ENCODE results near the gene DDX6. TPM values are rescaled to one million over a fixed set of nuclear protein-coding genes. Genes with fewer than 3 reads are reported as not detected.

The DDX6 gene
- total and polyA plus RNA-seq, 9 of the 15 experiments (the other 6 are each of a cell fraction or from before 2014, with no cell fraction given): 10.0 to 102 (median 58.2) TPM

- TF ChIP-seq PYGO2 (tag; IDR thresholded peaks at IDR 0.05) (no peak), KLF13 (tag; IDR thresholded peaks at IDR 0.05; ENCODE audit: borderline replicate concordance, low read depth) (0 out of 2 replicates have a peak, but pooled peaks have one; percentile 33), ZNF444 (CRISPR knock-in tag; IDR thresholded peaks at IDR 0.05) (no peak), JUN (IDR thresholded peaks at IDR 0.05; ENCODE audit: borderline replicate concordance, low read depth, low read length) (0 out of 2 replicates have a peak, but pooled peaks have one; percentile 7), JUN (CRISPR knock-in tag; IDR thresholded peaks at IDR 0.05; ENCODE audit: borderline replicate concordance) (0 out of 2 replicates have a peak, but pooled peaks have one; percentile 41), ZNF431 (CRISPR knock-in tag; IDR thresholded peaks at IDR 0.05) (no peak; the same call in 1 of the 2 replicates), XRCC5 (IDR thresholded peaks at IDR 0.05; ENCODE audit: low read depth, low read length) (0 out of 2 replicates have a peak, but pooled peaks have one; percentile 49), FIP1L1 (IDR thresholded peaks at IDR 0.05; ENCODE audit: low read depth, low read length, poor library complexity, severe bottlenecking) (peak; percentile 8), MCM2 (IDR thresholded peaks at IDR 0.05; ENCODE audit: low read depth) (no peak), RBM14 (IDR thresholded peaks at IDR 0.05; ENCODE audit: borderline replicate concordance, insufficient read depth, low read depth, low read length) (no peak), STAT5A (IDR thresholded peaks at IDR 0.05; ENCODE audit: borderline replicate concordance, low read length) (no peak), FOXK2 (conservative IDR thresholded peaks at IDR 0.05 in 1 of 2, IDR thresholded peaks at IDR 0.05 in 1 of 2; ENCODE audit: low read depth in 2 of 2) (no peak), USF1 (CRISPR knock-in tag; IDR thresholded peaks at IDR 0.05) (no peak)
- TF ChIP-seq, protein P1, sequence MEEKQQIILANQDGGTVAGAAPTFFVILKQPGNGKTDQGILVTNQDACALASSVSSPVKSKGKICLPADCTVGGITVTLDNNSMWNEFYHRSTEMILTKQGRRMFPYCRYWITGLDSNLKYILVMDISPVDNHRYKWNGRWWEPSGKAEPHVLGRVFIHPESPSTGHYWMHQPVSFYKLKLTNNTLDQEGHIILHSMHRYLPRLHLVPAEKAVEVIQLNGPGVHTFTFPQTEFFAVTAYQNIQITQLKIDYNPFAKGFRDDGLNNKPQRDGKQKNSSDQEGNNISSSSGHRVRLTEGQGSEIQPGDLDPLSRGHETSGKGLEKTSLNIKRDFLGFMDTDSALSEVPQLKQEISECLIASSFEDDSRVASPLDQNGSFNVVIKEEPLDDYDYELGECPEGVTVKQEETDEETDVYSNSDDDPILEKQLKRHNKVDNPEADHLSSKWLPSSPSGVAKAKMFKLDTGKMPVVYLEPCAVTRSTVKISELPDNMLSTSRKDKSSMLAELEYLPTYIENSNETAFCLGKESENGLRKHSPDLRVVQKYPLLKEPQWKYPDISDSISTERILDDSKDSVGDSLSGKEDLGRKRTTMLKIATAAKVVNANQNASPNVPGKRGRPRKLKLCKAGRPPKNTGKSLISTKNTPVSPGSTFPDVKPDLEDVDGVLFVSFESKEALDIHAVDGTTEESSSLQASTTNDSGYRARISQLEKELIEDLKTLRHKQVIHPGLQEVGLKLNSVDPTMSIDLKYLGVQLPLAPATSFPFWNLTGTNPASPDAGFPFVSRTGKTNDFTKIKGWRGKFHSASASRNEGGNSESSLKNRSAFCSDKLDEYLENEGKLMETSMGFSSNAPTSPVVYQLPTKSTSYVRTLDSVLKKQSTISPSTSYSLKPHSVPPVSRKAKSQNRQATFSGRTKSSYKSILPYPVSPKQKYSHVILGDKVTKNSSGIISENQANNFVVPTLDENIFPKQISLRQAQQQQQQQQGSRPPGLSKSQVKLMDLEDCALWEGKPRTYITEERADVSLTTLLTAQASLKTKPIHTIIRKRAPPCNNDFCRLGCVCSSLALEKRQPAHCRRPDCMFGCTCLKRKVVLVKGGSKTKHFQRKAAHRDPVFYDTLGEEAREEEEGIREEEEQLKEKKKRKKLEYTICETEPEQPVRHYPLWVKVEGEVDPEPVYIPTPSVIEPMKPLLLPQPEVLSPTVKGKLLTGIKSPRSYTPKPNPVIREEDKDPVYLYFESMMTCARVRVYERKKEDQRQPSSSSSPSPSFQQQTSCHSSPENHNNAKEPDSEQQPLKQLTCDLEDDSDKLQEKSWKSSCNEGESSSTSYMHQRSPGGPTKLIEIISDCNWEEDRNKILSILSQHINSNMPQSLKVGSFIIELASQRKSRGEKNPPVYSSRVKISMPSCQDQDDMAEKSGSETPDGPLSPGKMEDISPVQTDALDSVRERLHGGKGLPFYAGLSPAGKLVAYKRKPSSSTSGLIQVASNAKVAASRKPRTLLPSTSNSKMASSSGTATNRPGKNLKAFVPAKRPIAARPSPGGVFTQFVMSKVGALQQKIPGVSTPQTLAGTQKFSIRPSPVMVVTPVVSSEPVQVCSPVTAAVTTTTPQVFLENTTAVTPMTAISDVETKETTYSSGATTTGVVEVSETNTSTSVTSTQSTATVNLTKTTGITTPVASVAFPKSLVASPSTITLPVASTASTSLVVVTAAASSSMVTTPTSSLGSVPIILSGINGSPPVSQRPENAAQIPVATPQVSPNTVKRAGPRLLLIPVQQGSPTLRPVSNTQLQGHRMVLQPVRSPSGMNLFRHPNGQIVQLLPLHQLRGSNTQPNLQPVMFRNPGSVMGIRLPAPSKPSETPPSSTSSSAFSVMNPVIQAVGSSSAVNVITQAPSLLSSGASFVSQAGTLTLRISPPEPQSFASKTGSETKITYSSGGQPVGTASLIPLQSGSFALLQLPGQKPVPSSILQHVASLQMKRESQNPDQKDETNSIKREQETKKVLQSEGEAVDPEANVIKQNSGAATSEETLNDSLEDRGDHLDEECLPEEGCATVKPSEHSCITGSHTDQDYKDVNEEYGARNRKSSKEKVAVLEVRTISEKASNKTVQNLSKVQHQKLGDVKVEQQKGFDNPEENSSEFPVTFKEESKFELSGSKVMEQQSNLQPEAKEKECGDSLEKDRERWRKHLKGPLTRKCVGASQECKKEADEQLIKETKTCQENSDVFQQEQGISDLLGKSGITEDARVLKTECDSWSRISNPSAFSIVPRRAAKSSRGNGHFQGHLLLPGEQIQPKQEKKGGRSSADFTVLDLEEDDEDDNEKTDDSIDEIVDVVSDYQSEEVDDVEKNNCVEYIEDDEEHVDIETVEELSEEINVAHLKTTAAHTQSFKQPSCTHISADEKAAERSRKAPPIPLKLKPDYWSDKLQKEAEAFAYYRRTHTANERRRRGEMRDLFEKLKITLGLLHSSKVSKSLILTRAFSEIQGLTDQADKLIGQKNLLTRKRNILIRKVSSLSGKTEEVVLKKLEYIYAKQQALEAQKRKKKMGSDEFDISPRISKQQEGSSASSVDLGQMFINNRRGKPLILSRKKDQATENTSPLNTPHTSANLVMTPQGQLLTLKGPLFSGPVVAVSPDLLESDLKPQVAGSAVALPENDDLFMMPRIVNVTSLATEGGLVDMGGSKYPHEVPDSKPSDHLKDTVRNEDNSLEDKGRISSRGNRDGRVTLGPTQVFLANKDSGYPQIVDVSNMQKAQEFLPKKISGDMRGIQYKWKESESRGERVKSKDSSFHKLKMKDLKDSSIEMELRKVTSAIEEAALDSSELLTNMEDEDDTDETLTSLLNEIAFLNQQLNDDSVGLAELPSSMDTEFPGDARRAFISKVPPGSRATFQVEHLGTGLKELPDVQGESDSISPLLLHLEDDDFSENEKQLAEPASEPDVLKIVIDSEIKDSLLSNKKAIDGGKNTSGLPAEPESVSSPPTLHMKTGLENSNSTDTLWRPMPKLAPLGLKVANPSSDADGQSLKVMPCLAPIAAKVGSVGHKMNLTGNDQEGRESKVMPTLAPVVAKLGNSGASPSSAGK (IDR thresholded peaks at IDR 0.05): peak; percentile 6; the same call in 1 of the 2 replicates
Observed at GRCh38 chr11:118791111-118791960, at the start of gene DDX6 (continued).

Measured in K562 (cell line).